Loucy (cell line): Measurements from ENCODE around the gene DEFB132.
A peak's percentile ranks its signal among the peaks of the same experiment; 100 is the strongest.

Experiments used
- H2AFZ ChIP-seq: fragments of 200-600 bp; sonication (generic); 2 replicates; pipeline ENCODE4 v1.6.0; 2016; ENCODE audit warnings: antibody characterized with exemption, mild to moderate bottlenecking, low read length, moderate library complexity
- H3F3A ChIP-seq: fragments of 200-600 bp; 2 replicates; pipeline ENCODE4 v1.6.0; 2016; ENCODE audit warnings: antibody characterized with exemption, low read depth, mild to moderate bottlenecking
- H3K27me3 ChIP-seq: fragments of 200-600 bp; sonication (generic); 2 replicates; pipeline ENCODE4 v1.6.1; 2014; ENCODE audit warnings: low read length, mild to moderate bottlenecking; ENCODE audit not compliant: insufficient read depth, poor library complexity, severe bottlenecking
- H3K36me3 ChIP-seq: fragments of 200-600 bp; sonication (generic); 2 replicates; pipeline ENCODE4 v1.6.1; 2016; ENCODE audit warnings: low read length; ENCODE audit not compliant: insufficient read depth
- H3K4me1 ChIP-seq: fragments of 200-600 bp; sonication (generic); 2 replicates; pipeline ENCODE4 v1.5.1; 2014; ENCODE audit warnings: low read length, mild to moderate bottlenecking; ENCODE audit not compliant: insufficient read depth, poor library complexity, severe bottlenecking
- H3K4me2 ChIP-seq: fragments of 200-600 bp; sonication (generic); 2 replicates; pipeline ENCODE4 v1.6.0; 2014; ENCODE audit warnings: antibody characterized with exemption, low read length, low read depth, mild to moderate bottlenecking; ENCODE audit not compliant: poor library complexity, severe bottlenecking
- H3K4me3 ChIP-seq: fragments of 200-600 bp; sonication (generic); 2 replicates; pipeline ENCODE4 v1.5.1; 2014; ENCODE audit warnings: low read length, mild to moderate bottlenecking, mixed read lengths; ENCODE audit not compliant: poor library complexity, severe bottlenecking
- H3K79me2 ChIP-seq: fragments of 200-600 bp; sonication (generic); 2 replicates; pipeline ENCODE4 v1.6.1; 2014; ENCODE audit warnings: low read length; ENCODE audit not compliant: insufficient read depth
- H3K9ac ChIP-seq: fragments of 200-600 bp; sonication (generic); 2 replicates; pipeline ENCODE4 v1.6.0; 2014; ENCODE audit warnings: mild to moderate bottlenecking, low read depth, low read length, moderate library complexity; ENCODE audit not compliant: poor library complexity, severe bottlenecking
- H3K9me2 ChIP-seq: fragments of 200-600 bp; sonication (generic); replicated peaks from 2 replicates; pipeline ENCODE4 v1.6.1; 2016; ENCODE audit warnings: low read depth, low read length, mixed read lengths
- H3K9me3 ChIP-seq: fragments of 200-600 bp; sonication (generic); 2 replicates; pipeline ENCODE4 v1.6.1; 2014; ENCODE audit warnings: mild to moderate bottlenecking, antibody characterized with exemption, low read length, low read depth; ENCODE audit not compliant: insufficient read depth
- H4K20me1 ChIP-seq: fragments of 200-600 bp; sonication (generic); 2 replicates; pipeline ENCODE4 v1.6.0; 2014; ENCODE audit warnings: antibody characterized with exemption, low read length, mild to moderate bottlenecking; ENCODE audit not compliant: insufficient read depth, poor library complexity, severe bottlenecking
- CTCF ChIP-seq: fragments of 200-600 bp; sonication (generic); conservative IDR thresholded peaks from 2 replicates; pipeline ENCODE4 v1.5.1; 2014; ENCODE audit warnings: mild to moderate bottlenecking, antibody characterized with exemption, low read length
- EZH2phosphoT487 ChIP-seq: fragments of 200-600 bp; IDR thresholded peaks from 2 replicates; pipeline ENCODE4 v1.6.1; 2018; ENCODE audit warnings: antibody characterized with exemption, mild to moderate bottlenecking, moderate library complexity, borderline replicate concordance

Gene DEFB132

GRCh38 chr20:258963-259362, 1.4 kb downstream of the DEFB132 start:
- peak overlapping the region; percentile 6 for H3K4me2 ChIP-seq
- TF ChIP-seq EZH2phosphoT487 (no peak), CTCF (peak; percentile 63)

GRCh38 chr20:259981-260380, 2.5 kb downstream of the DEFB132 start:
- no peak overlapping the region for H3K4me2 ChIP-seq
- no peaks in the 10 kb centered on the region for H4K20me1 ChIP-seq
- H2AFZ ChIP-seq, result no peak overlapping the region
- H3F3A ChIP-seq, result no peaks in the 10 kb centered on the region
- no peak overlapping the region for H3K9ac ChIP-seq
- H3K27me3 ChIP-seq, result no peaks in the 10 kb centered on the region
- H3K79me2 ChIP-seq, result no peaks in the 10 kb centered on the region
- no peaks in the 10 kb centered on the region for H3K9me2 ChIP-seq
- H3K36me3 ChIP-seq, result no peaks in the 10 kb centered on the region
- H3K4me1 ChIP-seq, result peaks cover 16% of the 10 kb centered on the region
- TF ChIP-seq EZH2phosphoT487 (no peak), CTCF (no peak)
- H3K4me3 ChIP-seq, result no peak overlapping the region
- H3K9me3 ChIP-seq, result no peaks in the 10 kb centered on the region

More at GRCh38 chr20:258963-259362, 1.4 kb downstream of the DEFB132 start:
- H3K4me1 ChIP-seq, result peaks cover 16% of the 10 kb centered on the region
- H3F3A ChIP-seq, result no peaks in the 10 kb centered on the region
- H3K79me2 ChIP-seq, result no peaks in the 10 kb centered on the region
- no peaks in the 10 kb centered on the region for H3K27me3 ChIP-seq
- no peaks in the 10 kb centered on the region for H3K36me3 ChIP-seq
- no peak overlapping the region for H3K4me3 ChIP-seq
- H3K9me3 ChIP-seq, result no peaks in the 10 kb centered on the region
- no peaks in the 10 kb centered on the region for H4K20me1 ChIP-seq
- no peak overlapping the region for H3K9ac ChIP-seq
- peak overlapping the region; percentile 71 for H2AFZ ChIP-seq
- H3K9me2 ChIP-seq, result no peaks in the 10 kb centered on the region

- H2AFZ ChIP-seq, result no peak overlapping the region
- H3K9me3 ChIP-seq, result no peaks in the 10 kb centered on the region
- no peak overlapping the region for H3K4me2 ChIP-seq
- H3K27me3 ChIP-seq, result no peaks in the 10 kb centered on the region
- H3F3A ChIP-seq, result no peaks in the 10 kb centered on the region
- H3K36me3 ChIP-seq, result no peaks in the 10 kb centered on the region
- TF ChIP-seq CTCF (no peak), EZH2phosphoT487 (no peak)
- H3K9me2 ChIP-seq, result no peaks in the 10 kb centered on the region
- H4K20me1 ChIP-seq, result no peaks in the 10 kb centered on the region
- peaks cover 16% of the 10 kb centered on the region for H3K4me1 ChIP-seq
- no peaks in the 10 kb centered on the region for H3K79me2 ChIP-seq
- H3K9ac ChIP-seq, result no peak overlapping the region
- H3K4me3 ChIP-seq, result no peak overlapping the region
Measured at GRCh38 chr20:263701-264100, 6.2 kb downstream of the DEFB132 start.
